Left ventricle myocardium inferior (tissue), 1 donor: Measurements from ENCODE around the gene ENOPH1. TPM values are rescaled to one million over a fixed set of nuclear protein-coding genes. Genes with fewer than 3 reads are reported as not detected.
"Not testable (repeated sequence)": the region's sequence is repeated elsewhere in the genome, so short reads cannot be mapped to it uniquely, and the experiment has no call there.

Experiments used
- DNase-seq: peaks from one replicate; pipeline ENCODE4 v3.0.0-alpha.2; 2020
- H3K27ac ChIP-seq: fragments of 200-600 bp; replicated peaks from 2 replicates; pipeline ENCODE4 v1.8.0; 2021
- H3K27me3 ChIP-seq: fragments of 200-600 bp; 2 replicates; pipeline ENCODE4 v1.8.0; 2021; ENCODE audit warnings: low read depth
- H3K36me3 ChIP-seq: fragments of 200-600 bp; 2 replicates; pipeline ENCODE4 v1.8.0; 2021
- H3K4me1 ChIP-seq: fragments of 200-600 bp; 2 replicates; pipeline ENCODE4 v1.8.0; 2021
- H3K4me3 ChIP-seq: fragments of 200-600 bp; 2 replicates; pipeline ENCODE4 v1.8.0; 2021; ENCODE audit warnings: mild to moderate bottlenecking, moderate library complexity
- H3K9me3 ChIP-seq: fragments of 200-600 bp; replicated peaks from 2 replicates; pipeline ENCODE4 v1.8.0; 2021
- CTCF ChIP-seq: fragments of 200-600 bp; IDR thresholded peaks from 2 replicates; pipeline ENCODE4 v1.8.0; 2021; ENCODE audit warnings: antibody characterized with exemption, mild to moderate bottlenecking, borderline replicate concordance
- intact Hi-C: fragments of 100-400 bp; cut with micrococcal nuclease; formaldehyde crosslinking; loops from one replicate; pipeline ENCODE4 v1.11.0; 2022
- total RNA-seq: library from RNA; stranded (reverse); fragmentation: NEBNext Ultra II Directional; extraction: Animal tissue kit (Norgen Biotek cat#: 25700); gene quantifications from one replicate; pipeline ENCODE4 v1.2.1, GENCODE V29; 2021
- donor health status: DM: no; HTN: yes; CAD: no; lungs with severe emphysema.

ENOPH1 gene
- total RNA-seq, 1 donor from 2014 or later, result 16.2 TPM

- no peak for DNase-seq
- Histone ChIP-seq H3K4me1 (peaks cover 8% of the 10 kb centered on the region), H3K4me3 (no peak overlapping the region), H3K36me3 (no peaks in the 10 kb centered on the region), H3K27me3 (no peaks in the 10 kb centered on the region), H3K9me3 (no peaks in the 10 kb centered on the region), H3K27ac (no peak overlapping the region)
- intact Hi-C loops, result no loop called here
- no peak for TF ChIP-seq CTCF
Observed at GRCh38 chr4:82473621-82474164, 43.3 kb downstream of the ENOPH1 start.

DNA sequence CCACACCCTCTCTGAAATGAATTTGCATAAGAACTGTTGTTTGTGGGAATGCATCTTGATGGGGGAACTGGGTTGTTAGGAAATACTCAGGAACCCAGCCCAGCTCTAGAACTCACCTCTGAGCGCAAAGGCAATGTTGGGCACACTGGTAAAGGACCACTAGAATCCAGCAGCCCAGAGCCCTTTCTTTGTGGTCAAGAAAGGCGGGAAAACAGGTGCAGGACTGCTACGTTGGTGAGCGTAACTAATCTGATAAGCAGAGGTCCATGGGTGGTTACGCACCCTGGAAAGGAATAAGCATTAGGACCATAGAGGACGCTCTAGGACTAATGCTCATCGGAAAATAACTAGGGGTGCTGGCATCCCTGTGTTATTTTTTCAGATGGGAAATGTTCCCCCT, 45.5 kb downstream of the ENOPH1 start:
- H3K4me3 ChIP-seq, intact Hi-C loops, H3K27me3 ChIP-seq, DNase-seq, H3K36me3 ChIP-seq, H3K4me1 ChIP-seq, H3K9me3 ChIP-seq, H3K27ac ChIP-seq: not testable (repeated sequence)

GRCh38 chr4:82477469-82477868, 47.1 kb downstream of the ENOPH1 start:
- H3K27me3 ChIP-seq, intact Hi-C loops, H3K4me3 ChIP-seq, H3K4me1 ChIP-seq, H3K27ac ChIP-seq, H3K36me3 ChIP-seq, H3K9me3 ChIP-seq, DNase-seq: not testable (repeated sequence)

- Histone ChIP-seq H3K4me3 (no peak overlapping the region), H3K36me3 (no peaks in the 10 kb centered on the region), H3K4me1 (no peaks in the 10 kb centered on the region), H3K9me3 (no peaks in the 10 kb centered on the region), H3K27me3 (no peaks in the 10 kb centered on the region), H3K27ac (no peak overlapping the region)
- intact Hi-C loops, result no loop called here
- DNase-seq, result no peak
- no peak for TF ChIP-seq CTCF
Observed at GRCh38 chr4:82479562-82479961, 49.2 kb downstream of the ENOPH1 start.

- TF ChIP-seq CTCF, result no peak
- Histone ChIP-seq H3K27ac (no peak overlapping the region), H3K4me1 (peaks cover 7% of the 10 kb centered on the region), H3K4me3 (no peak overlapping the region), H3K27me3 (no peaks in the 10 kb centered on the region), H3K36me3 (no peaks in the 10 kb centered on the region), H3K9me3 (no peaks in the 10 kb centered on the region)
- no peak for DNase-seq
- intact Hi-C loops, result no loop called here
Observed at GRCh38 chr4:82480771-82481505, 50.5 kb downstream of the ENOPH1 start.

DNA sequence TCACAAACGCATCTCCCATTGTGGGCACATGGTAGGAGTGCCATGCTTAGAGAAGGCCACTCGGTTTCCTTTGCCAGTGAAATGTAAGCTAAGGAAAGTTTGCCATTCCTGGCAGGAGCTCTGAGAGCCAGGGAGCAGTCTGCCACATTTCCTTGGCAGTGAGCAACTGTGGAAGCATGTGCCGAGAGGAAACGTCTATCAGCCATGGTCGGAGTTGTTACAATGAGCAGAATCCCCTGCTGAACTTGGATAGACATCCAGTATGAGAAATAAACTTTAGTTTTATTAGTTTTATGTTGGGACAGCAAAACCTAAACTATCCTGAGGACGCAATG, 51.1 kb downstream of the ENOPH1 start:
- Histone ChIP-seq H3K27ac (no peak overlapping the region), H3K9me3 (no peaks in the 10 kb centered on the region), H3K27me3 (no peaks in the 10 kb centered on the region), H3K4me1 (peaks cover 7% of the 10 kb centered on the region), H3K4me3 (no peak overlapping the region), H3K36me3 (no peaks in the 10 kb centered on the region)
- intact Hi-C loops, result no loop called here
- no peak for DNase-seq
- TF ChIP-seq CTCF, result no peak
